GM19025 (cell line): ENCODE data around the gene DPH2.

Source experiments
- ATAC-seq: cut with Tn5 transposase; IDR thresholded peaks from one replicate; pipeline ENCODE4 v1.9.1; 2021; ENCODE audit warnings: mild to moderate bottlenecking, low read depth, moderate library complexity; ENCODE audit not compliant: unreplicated experiment

Gene DPH2

GRCh38 chr1:43944860-43945259 is 24.9 kb upstream of the DPH2 start:
- no peak for ATAC-seq

DNA sequence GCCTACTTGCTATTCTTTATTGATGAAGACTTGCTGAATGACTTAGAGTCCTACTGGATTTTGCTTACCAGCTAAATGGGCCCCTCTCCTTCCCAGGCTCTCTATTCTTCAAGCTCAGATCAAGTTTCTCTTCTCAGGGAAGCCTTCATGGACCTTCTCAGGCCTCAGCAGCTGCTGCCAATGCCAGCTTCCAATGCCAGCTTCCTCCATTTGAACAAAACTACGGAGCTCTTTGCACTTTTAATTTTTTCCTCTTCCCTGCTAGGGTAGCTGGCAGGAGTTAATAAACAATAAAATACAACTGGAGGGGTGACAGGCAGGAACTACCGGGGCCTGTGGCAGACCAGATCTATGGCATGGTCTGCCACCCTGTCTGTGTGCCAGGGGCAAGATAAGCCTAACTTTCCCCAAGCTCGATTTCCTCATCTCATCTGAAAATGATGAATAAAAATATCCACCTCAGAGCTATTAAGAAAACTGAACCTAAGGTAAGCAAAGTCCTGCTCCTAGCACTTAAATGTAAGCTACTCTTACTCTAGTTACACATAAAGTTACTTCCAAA is 24.1 kb upstream of the DPH2 start:
- ATAC-seq = no peak

GRCh38 chr1:43946236-43947060 is 23.4 kb upstream of the DPH2 start, which contains the start of gene IPO13:
TSS of gene IPO13 (plus strand) at chr1:43946950. CDS start at chr1:43947601, 651 bp downstream.
- peak; percentile 94 for ATAC-seq

DNA sequence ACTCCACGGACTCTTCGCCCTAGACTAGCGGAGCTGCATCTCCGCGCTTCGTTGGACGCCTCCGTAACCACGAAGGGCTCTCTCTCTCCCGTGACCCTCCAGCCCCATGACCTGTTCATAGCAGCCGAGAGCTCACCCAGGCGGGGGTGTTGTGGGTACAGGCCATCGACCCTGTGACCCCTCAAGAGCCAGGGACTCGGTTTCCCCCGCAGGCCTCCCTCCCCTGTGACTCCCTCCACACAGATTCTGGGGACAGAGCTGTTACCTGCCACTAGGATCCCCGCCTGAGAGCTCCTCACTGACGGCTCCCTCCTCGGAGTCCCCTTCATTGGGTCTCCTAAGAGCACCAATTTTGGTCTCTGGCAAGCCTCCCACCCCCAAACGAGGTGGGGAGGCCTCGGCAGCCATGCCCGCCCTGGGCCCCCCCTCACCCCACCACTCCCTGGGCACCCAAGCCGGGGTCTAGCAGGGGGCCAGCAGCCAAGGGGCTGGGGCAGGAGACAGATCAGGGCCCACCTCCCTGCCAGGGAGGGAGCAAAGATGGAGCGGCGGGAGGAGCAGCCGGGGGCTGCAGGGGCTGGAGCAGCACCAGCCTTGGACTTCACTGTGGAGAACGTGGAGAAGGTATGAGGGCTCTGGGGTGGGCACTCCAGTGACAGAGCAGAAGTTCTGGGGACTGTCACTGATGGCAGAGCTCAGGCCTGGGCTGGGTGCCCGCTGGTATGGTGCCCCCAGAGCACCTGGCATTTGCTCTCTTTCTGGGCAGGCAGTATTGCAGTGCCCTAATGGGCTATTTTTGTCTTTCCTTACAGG is 22.5 kb upstream of the DPH2 start:
- ATAC-seq = no peak

DNA sequence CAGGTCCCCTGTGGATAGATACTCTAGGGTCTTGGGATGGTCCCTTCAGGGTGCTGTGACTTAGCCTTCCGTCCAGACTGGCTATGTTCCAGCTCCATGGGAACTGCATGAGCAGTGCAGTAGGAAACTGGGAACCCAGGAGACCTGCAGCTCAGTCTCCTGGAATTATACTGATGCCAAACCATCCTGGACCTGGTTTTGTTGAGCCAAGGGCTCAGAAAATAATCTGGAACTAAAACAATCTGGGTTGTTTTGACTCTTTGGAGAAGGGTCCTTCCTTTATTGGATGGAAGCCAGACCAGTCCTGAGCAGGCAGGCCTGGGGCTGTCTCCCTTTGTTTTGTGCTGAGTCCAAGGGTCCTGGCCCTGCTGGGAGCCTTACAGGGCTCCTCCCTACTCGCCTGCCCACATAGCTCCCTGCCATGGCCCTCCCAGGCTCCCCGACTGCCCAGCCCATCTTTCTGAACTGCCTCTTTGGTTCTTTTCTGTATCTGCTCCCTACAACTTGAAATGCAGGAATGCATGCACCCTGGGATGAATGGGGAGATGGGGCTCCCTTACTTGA is 21.9 kb upstream of the DPH2 start:
- no peak for ATAC-seq

DNA sequence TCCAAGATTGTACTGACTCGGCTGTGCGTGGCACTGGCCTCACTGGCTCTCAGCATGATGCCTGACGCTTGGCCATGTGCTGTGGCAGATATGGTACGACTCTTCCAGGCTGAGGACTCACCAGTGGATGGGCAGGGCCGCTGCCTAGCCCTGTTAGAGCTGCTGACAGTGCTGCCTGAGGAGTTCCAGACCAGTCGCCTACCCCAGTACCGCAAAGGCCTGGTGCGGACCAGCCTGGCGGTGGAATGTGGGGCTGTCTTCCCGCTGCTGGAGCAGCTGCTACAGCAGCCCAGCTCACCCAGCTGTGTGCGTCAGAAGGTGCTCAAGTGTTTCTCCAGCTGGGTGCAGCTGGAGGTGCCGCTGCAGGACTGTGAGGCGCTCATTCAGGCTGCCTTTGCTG is 20.1 kb upstream of the DPH2 start:
- no peak for ATAC-seq

GRCh38 chr1:43951021-43951985 is 18.5 kb upstream of the DPH2 start:
- ATAC-seq = no peak

DNA sequence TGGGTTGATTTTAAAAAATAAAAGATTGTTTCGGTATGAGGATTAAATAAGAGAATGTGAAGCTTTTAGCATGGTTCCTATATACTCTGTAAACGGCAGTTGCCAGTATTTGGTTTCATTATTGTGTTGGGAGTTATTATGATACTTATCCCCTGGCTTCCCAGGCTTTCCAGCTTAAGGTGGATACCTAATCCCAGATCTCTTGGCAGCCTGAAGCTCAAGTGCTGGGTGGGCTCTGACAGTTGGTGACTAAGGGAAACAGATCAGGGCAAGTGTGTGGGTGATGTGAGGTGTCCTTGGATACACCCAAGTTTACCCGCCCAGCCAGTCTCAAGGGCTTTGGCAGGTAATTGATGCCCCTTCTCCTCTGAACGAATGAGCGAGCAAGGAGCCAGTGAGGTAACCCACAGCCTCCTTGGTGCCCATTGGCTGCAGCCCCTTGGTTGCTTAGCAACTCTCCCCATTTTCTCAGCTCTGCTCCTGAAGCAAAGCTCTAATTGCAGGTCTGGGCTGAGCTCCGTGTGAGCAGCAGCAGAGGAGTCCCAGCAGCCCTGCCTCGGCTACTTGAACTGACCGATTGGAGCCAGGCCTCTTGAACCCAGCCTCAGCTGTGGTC is 17.0 kb upstream of the DPH2 start:
- no peak for ATAC-seq

- no peak for ATAC-seq
Measured at GRCh38 chr1:43953361-43953760, 16.4 kb upstream of the DPH2 start.

DNA sequence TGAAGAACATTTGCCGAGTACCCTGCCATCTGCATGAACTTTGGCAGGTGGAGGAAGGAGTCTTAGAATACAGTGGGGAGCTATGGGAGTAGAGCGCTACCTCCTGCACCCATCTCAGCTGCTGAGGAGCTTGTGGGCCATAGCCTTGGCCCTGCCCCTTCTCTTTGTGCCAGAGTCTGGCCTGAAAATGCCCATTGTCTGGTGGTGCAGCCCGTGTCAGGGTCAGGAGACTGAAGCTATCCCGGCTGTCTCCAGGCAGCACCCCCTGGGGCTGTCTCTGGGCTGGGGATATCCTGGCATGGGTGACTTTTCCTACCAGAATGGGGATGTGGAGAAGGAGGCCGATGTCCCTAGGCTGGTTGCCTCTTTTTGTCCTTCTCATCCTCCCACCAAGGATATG is 15.8 kb upstream of the DPH2 start:
- no peak for ATAC-seq

GRCh38 chr1:43956234-43956633 is 13.6 kb upstream of the DPH2 start:
- no peak for ATAC-seq

DNA sequence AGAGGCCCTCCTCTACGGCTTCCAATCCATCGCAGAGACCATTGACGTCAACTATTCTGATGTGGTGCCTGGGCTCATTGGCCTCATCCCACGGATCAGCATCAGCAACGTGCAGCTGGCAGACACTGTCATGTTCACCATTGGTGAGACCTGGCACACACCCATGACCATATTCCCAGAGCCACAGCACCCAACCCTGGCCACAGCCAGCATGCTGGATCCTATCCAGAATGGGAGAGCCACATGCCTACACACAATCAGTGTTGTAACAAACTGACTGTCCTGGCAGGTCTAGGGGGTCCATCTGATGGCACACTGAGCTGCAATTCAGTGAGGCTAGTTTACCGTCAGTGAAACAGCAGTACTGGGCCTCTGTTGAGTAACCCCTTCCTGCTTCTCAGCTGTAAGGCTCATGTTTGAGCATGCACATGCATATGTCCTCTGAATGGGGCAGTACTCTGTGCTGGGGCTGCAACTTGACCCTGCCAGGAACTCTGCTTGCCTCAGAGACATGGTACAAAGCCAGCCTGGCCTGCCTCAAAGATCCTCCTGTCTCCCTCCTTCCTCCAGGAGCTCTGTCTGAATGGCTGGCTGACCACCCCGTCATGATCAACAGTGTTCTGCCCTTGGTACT is 12.3 kb upstream of the DPH2 start:
- no peak for ATAC-seq

- no peak for ATAC-seq
Measured at GRCh38 chr1:43958351-43959255, 11.2 kb upstream of the DPH2 start.

DNA sequence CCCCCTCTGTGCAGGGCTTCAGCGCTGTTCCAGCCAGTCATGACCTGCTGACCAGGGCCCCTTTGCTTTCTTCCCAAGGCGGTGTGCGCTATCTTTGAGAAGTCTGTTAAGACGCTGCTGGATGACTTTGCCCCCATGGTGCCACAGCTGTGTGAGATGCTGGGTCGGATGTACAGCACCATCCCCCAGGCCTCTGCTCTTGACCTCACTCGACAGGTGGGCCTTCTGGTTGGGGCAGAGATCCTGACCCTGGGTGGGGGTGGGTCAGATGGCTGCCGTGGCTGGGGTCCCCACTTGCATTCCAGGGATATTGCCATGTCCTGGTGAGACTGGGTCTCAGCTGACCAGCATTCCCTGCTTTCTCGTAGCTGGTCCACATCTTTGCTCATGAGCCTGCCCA is 9.0 kb upstream of the DPH2 start:
- ATAC-seq = no peak

DNA sequence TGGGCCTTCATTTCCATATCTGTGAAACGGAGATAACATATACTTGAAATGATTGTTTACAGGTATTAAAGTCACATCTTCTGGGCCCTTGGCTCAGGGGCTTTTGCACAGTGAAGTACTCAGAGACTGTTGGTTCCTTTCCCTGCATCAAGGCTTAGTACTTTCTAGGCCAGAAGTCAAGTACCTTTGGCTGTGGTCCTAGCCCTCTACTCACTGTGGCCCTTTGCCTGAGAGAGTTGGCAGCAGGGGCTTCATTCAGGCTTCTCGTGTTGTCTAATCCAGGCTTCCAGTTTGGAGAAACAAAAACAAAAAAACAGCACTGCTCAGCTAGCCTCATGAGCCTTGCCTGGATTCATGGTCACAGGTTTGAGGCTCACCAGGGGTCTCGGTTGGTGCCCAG is 8.1 kb upstream of the DPH2 start:
- no peak for ATAC-seq

DNA sequence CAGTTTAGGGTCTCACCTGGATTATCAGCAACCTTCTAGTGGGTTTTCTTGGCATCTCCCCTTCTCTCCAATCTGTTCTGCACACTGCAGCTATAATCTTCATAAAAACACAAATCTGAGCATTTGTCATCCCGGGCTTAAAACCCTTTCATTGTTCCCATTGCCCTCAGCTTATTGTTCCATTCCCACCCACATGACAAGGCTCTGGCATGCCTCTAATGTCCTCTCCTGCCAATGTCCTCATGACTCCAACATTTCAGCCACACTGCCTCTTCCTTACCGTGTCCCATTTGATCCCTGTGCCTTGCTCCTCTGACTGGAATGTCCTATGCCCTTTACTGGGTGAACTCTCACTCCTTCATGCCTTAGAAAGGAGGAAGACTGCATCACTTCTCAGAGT is 7.5 kb upstream of the DPH2 start:
- no peak for ATAC-seq

- no peak for ATAC-seq
Measured at GRCh38 chr1:43963006-43963405, 6.8 kb upstream of the DPH2 start.

DNA sequence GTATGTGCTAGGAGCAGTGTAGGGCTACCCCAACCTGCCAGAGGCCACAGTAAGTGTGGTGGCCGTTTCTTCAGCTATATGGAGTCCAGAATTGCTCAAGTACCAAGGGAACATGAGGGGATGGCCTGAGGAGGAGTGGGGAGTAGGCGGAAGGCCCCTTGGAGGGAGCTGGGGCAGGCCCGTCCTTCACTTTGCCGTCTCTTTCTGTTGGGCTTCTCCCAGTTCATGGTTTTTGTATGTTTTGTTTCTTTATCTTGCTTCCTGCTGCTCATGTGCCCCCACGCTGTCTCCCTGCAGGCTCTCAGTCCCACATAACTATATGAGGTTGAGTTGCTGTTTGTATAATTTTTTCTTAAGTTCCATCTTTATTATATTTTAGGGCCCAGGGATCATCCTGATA is 5.9 kb upstream of the DPH2 start:
- ATAC-seq = no peak
